ENCODE data around the gene NFIB.

Gene NFIB

GRCh38 chr9:14131356-14132088, 182.4 kb downstream of the NFIB start:
- Mint-ChIP-seq H3K27ac (peak overlapping the region; percentile 9 to 68 (median 62)), H3K9me3 (no peaks in the 10 kb centered on the region), H3K4me3 (no peak overlapping the region), H3K4me1 (peaks cover 57% of the 10 kb centered on the region), H3K27me3 (ENCODE audit: low read depth) (no peaks in the 10 kb centered on the region), H3K36me3 (ENCODE audit: low read depth) (peaks cover 58% of the 10 kb centered on the region)
- no peak for TF ChIP-seq CTCF (IDR thresholded peaks at IDR 0.05; ENCODE audit: unreplicated experiment in 3 of 3)

- no peak for TF ChIP-seq CTCF (IDR thresholded peaks at IDR 0.05; ENCODE audit: unreplicated experiment in 3 of 3)
- Mint-ChIP-seq H3K4me3 (no peak overlapping the region), H3K27ac (no peak overlapping the region), H3K36me3 (ENCODE audit: low read depth) (peaks cover 74% of the 10 kb centered on the region), H3K4me1 (peaks cover 29% of the 10 kb centered on the region), H3K9me3 (no peaks in the 10 kb centered on the region), H3K27me3 (ENCODE audit: low read depth) (no peaks in the 10 kb centered on the region)
Observed at GRCh38 chr9:14127656-14128055, 186.3 kb downstream of the NFIB start.

GRCh38 chr9:14119694-14120514, 194.0 kb downstream of the NFIB start:
- TF ChIP-seq CTCF (IDR thresholded peaks at IDR 0.05; ENCODE audit: unreplicated experiment in 3 of 3): no peak
- Mint-ChIP-seq H3K4me1 (no peaks in the 10 kb centered on the region), H3K9me3 (no peaks in the 10 kb centered on the region), H3K36me3 (ENCODE audit: low read depth) (peaks cover 83% of the 10 kb centered on the region), H3K27me3 (ENCODE audit: low read depth) (no peaks in the 10 kb centered on the region), H3K4me3 (no peak overlapping the region), H3K27ac (peak overlapping the region in 1 of 3 experiments; percentile 12)

- H3K36me3 Mint-ChIP-seq (ENCODE audit: low read depth): peaks cover 77% of the 10 kb centered on the region
- H3K27ac Mint-ChIP-seq: peak overlapping the region; percentile 23 to 87 (median 73)
- H3K4me1 Mint-ChIP-seq: peaks cover 37% of the 10 kb centered on the region
- H3K27me3 Mint-ChIP-seq (ENCODE audit: low read depth): no peaks in the 10 kb centered on the region
- H3K4me3 Mint-ChIP-seq: no peak overlapping the region
- H3K9me3 Mint-ChIP-seq: no peaks in the 10 kb centered on the region
- TF ChIP-seq CTCF (IDR thresholded peaks at IDR 0.05; ENCODE audit: unreplicated experiment in 3 of 3): no peak
Observed at GRCh38 chr9:14112226-14112625, 201.7 kb downstream of the NFIB start.

- H3K36me3 Mint-ChIP-seq (ENCODE audit: low read depth): peaks cover 72% of the 10 kb centered on the region
Observed at GRCh38 chr9:14111696-14112095, 202.2 kb downstream of the NFIB start.

More at GRCh38 chr9:14111696-14112095, 202.2 kb downstream of the NFIB start:
- H3K4me1 Mint-ChIP-seq: peaks cover 37% of the 10 kb centered on the region
- peak overlapping the region; percentile 73 to 87 (median 77) for H3K27ac Mint-ChIP-seq
- no peaks in the 10 kb centered on the region for H3K9me3 Mint-ChIP-seq
- H3K27me3 Mint-ChIP-seq (ENCODE audit: low read depth): no peaks in the 10 kb centered on the region
- no peak for TF ChIP-seq CTCF (IDR thresholded peaks at IDR 0.05; ENCODE audit: unreplicated experiment in 3 of 3)
- H3K4me3 Mint-ChIP-seq: no peak overlapping the region
